Fibroblast of gingiva (primary cell): ENCODE results near the gene SCMH1.
"Not testable (repeated sequence)": the region's sequence is repeated elsewhere in the genome, so short reads cannot be mapped to it uniquely, and the experiment has no call there.

Experiments used
- DNase-seq: peaks from one replicate; pipeline ENCODE4 v3.0.0-alpha.2; 2011; ENCODE audit warnings: low read depth

The SCMH1 gene

GRCh38 chr1:41241749-41242341 is at the start of gene SCMH1:
Gene SCMH1 (minus strand): TSS chr1:41242306. CDS start chr1:41186133, 56,173 bp downstream.
- DNase-seq, result peak; percentile 32

GRCh38 chr1:41291195-41291594 is 49.1 kb upstream of the SCMH1 start:
- DNase-seq, result no peak

GRCh38 chr1:41289196-41289595 is 47.1 kb upstream of the SCMH1 start:
- no peak for DNase-seq

- no peak for DNase-seq
These were observed 44.9 kb upstream of the SCMH1 start for GRCh38 chr1:41286992-41287391.

- DNase-seq, result no peak
These were observed 44.4 kb upstream of the SCMH1 start for GRCh38 chr1:41286486-41286885.

- DNase-seq, result no peak
These were observed 43.7 kb upstream of the SCMH1 start for GRCh38 chr1:41285818-41286217.

- no peak for DNase-seq
These were observed 42.0 kb upstream of the SCMH1 start for GRCh38 chr1:41284121-41284520.

GRCh38 chr1:41282679-41283317 is 40.7 kb upstream of the SCMH1 start:
- DNase-seq, result no peak

GRCh38 chr1:41281334-41281733 is 39.2 kb upstream of the SCMH1 start:
- DNase-seq, result no peak

GRCh38 chr1:41280202-41281032 is 38.3 kb upstream of the SCMH1 start:
- DNase-seq, result no peak

- DNase-seq, result no peak
These were observed 36.0 kb upstream of the SCMH1 start for GRCh38 chr1:41278076-41278475.

GRCh38 chr1:41277371-41277975 is 35.4 kb upstream of the SCMH1 start:
- no peak for DNase-seq

GRCh38 chr1:41275831-41276230 is 33.7 kb upstream of the SCMH1 start:
- no peak for DNase-seq

GRCh38 chr1:41274752-41275545 is 32.8 kb upstream of the SCMH1 start:
- DNase-seq, result peak; percentile 12

GRCh38 chr1:41272601-41273000 is 30.5 kb upstream of the SCMH1 start:
- no peak for DNase-seq

GRCh38 chr1:41268154-41268770 is 26.2 kb upstream of the SCMH1 start:
- DNase-seq, result peak; percentile 52

GRCh38 chr1:41261926-41262618 is 20.0 kb upstream of the SCMH1 start:
- no peak for DNase-seq

GRCh38 chr1:41260768-41261167 is 18.7 kb upstream of the SCMH1 start:
- no peak for DNase-seq

GRCh38 chr1:41259221-41259620 is 17.1 kb upstream of the SCMH1 start:
- no peak for DNase-seq

- DNase-seq, result no peak
These were observed 13.9 kb upstream of the SCMH1 start for GRCh38 chr1:41255978-41256377.

- not testable (repeated sequence) for DNase-seq
These were observed 9.0 kb upstream of the SCMH1 start for GRCh38 chr1:41251120-41251519.
